H1 (cell line): ENCODE data around the gene HK1. TPM values are rescaled to one million over a fixed set of nuclear protein-coding genes. Genes with fewer than 3 reads are reported as not detected.

Experiments used
- ASH2L ChIP-seq: fragments of 200-600, 300-600 bp; sonication (generic); IDR thresholded peaks from one replicate; pipeline ENCODE4 v1.7.1; 2017; ENCODE audit warnings: low read length
- CREB1 ChIP-seq: IDR thresholded peaks from 2 replicates; pipeline ENCODE4 v1.6.1; 2012; ENCODE audit warnings: inconsistent platforms
- JUND ChIP-seq: IDR thresholded peaks from 2 replicates; pipeline ENCODE4 v1.6.1; 2011; ENCODE audit warnings: mild to moderate bottlenecking, improper control_type of control experiment, low read length
- KDM5A ChIP-seq: fragments of 200-600 bp; IDR thresholded peaks from 2 replicates; pipeline ENCODE4 v1.7.1; 2012; ENCODE audit warnings: mild to moderate bottlenecking, low read length, inconsistent platforms, mixed read lengths
- NRF1 ChIP-seq: IDR thresholded peaks from 2 replicates; pipeline ENCODE4 v1.6.1; 2011; ENCODE audit warnings: mild to moderate bottlenecking, low read depth, low read length, improper control_type of control experiment
- SIN3A ChIP-seq, 2 experiments: IDR thresholded peaks in 1 of 2; conservative IDR thresholded peaks in 1 of 2; 2 replicates each; pipeline ENCODE4 v1.6.1; 2011 to 2012; ENCODE audit warnings: low read length in 2 of 2, improper control_type of control experiment in 1 of 2, low read depth in 1 of 2, mild to moderate bottlenecking in 1 of 2
- TAF1 ChIP-seq: IDR thresholded peaks from 2 replicates; pipeline ENCODE4 v1.6.1; 2011; ENCODE audit warnings: mild to moderate bottlenecking, low read depth, low read length
- polyA plus RNA-seq, 7 experiments: library from polyadenylated mRNA; depleted of rRNA in 3 of 7; stranded (reverse) in 5 of 7; unstranded in 2 of 7; fragments of >200 nt in 5 of 7; fragments of 200-250 nt in 2 of 7; gene quantifications; 1 replicate in 5 of 7; 2 replicates in 1 of 7; 4 replicates in 1 of 7; pipeline versions ENCODE4 v1.2.1 to v1.2.3, GENCODE V29; 2011 to 2013; ENCODE audit warnings: missing spikeins in 2 of 7, mixed read lengths in 2 of 7
- total RNA-seq: library from RNA; stranded (reverse); fragmentation: NEBNext Ultra II Directional; extraction: Animal tissue kit (Norgen Biotek cat#: 25700); gene quantifications from 2 replicates; pipeline ENCODE4 v1.2.1, GENCODE V29; 2021
- TF ChIP-seq, protein P1 (sequence below): fragments of 300-600 bp; sonication (generic); IDR thresholded peaks from 2 replicates; pipeline ENCODE4 v1.7.1; 2012; ENCODE audit warnings: low read length, moderate library complexity, mild to moderate bottlenecking, inconsistent platforms; ENCODE audit not compliant: insufficient replicate concordance

The HK1 gene
- total and polyA plus RNA-seq, 2 of the 8 experiments (the other 6 are each of a cell fraction or from before 2014, with no cell fraction given), result 55.8 to 247 TPM

GRCh38 chr10:69327463-69328379 is 49.4 kb downstream of the HK1 start (continued):
- TF ChIP-seq, protein P1, sequence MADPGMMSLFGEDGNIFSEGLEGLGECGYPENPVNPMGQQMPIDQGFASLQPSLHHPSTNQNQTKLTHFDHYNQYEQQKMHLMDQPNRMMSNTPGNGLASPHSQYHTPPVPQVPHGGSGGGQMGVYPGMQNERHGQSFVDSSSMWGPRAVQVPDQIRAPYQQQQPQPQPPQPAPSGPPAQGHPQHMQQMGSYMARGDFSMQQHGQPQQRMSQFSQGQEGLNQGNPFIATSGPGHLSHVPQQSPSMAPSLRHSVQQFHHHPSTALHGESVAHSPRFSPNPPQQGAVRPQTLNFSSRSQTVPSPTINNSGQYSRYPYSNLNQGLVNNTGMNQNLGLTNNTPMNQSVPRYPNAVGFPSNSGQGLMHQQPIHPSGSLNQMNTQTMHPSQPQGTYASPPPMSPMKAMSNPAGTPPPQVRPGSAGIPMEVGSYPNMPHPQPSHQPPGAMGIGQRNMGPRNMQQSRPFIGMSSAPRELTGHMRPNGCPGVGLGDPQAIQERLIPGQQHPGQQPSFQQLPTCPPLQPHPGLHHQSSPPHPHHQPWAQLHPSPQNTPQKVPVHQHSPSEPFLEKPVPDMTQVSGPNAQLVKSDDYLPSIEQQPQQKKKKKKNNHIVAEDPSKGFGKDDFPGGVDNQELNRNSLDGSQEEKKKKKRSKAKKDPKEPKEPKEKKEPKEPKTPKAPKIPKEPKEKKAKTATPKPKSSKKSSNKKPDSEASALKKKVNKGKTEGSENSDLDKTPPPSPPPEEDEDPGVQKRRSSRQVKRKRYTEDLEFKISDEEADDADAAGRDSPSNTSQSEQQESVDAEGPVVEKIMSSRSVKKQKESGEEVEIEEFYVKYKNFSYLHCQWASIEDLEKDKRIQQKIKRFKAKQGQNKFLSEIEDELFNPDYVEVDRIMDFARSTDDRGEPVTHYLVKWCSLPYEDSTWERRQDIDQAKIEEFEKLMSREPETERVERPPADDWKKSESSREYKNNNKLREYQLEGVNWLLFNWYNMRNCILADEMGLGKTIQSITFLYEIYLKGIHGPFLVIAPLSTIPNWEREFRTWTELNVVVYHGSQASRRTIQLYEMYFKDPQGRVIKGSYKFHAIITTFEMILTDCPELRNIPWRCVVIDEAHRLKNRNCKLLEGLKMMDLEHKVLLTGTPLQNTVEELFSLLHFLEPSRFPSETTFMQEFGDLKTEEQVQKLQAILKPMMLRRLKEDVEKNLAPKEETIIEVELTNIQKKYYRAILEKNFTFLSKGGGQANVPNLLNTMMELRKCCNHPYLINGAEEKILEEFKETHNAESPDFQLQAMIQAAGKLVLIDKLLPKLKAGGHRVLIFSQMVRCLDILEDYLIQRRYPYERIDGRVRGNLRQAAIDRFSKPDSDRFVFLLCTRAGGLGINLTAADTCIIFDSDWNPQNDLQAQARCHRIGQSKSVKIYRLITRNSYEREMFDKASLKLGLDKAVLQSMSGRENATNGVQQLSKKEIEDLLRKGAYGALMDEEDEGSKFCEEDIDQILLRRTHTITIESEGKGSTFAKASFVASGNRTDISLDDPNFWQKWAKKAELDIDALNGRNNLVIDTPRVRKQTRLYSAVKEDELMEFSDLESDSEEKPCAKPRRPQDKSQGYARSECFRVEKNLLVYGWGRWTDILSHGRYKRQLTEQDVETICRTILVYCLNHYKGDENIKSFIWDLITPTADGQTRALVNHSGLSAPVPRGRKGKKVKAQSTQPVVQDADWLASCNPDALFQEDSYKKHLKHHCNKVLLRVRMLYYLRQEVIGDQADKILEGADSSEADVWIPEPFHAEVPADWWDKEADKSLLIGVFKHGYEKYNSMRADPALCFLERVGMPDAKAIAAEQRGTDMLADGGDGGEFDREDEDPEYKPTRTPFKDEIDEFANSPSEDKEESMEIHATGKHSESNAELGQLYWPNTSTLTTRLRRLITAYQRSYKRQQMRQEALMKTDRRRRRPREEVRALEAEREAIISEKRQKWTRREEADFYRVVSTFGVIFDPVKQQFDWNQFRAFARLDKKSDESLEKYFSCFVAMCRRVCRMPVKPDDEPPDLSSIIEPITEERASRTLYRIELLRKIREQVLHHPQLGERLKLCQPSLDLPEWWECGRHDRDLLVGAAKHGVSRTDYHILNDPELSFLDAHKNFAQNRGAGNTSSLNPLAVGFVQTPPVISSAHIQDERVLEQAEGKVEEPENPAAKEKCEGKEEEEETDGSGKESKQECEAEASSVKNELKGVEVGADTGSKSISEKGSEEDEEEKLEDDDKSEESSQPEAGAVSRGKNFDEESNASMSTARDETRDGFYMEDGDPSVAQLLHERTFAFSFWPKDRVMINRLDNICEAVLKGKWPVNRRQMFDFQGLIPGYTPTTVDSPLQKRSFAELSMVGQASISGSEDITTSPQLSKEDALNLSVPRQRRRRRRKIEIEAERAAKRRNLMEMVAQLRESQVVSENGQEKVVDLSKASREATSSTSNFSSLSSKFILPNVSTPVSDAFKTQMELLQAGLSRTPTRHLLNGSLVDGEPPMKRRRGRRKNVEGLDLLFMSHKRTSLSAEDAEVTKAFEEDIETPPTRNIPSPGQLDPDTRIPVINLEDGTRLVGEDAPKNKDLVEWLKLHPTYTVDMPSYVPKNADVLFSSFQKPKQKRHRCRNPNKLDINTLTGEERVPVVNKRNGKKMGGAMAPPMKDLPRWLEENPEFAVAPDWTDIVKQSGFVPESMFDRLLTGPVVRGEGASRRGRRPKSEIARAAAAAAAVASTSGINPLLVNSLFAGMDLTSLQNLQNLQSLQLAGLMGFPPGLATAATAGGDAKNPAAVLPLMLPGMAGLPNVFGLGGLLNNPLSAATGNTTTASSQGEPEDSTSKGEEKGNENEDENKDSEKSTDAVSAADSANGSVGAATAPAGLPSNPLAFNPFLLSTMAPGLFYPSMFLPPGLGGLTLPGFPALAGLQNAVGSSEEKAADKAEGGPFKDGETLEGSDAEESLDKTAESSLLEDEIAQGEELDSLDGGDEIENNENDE, result no peak
- TF ChIP-seq ASH2L (no peak), NRF1 (no peak), CREB1 (no peak), SIN3A (conservative IDR thresholded peaks at IDR 0.05 in 1 of 2, IDR thresholded peaks at IDR 0.05 in 1 of 2; ENCODE audit: low read depth in 1 of 2, low read length in 2 of 2) (no peak), KDM5A (no peak), JUND (no peak), TAF1 (no peak)
